Hematopoietic multipotent progenitor cell treated with erythropoietin and hydrocortisone succinate and interleukin-3 and kit ligand, for 17 days (in vitro differentiated cells): Measurements from ENCODE around the gene LTK.
"Not testable (repeated sequence)": the region's sequence is repeated elsewhere in the genome, so short reads cannot be mapped to it uniquely, and the experiment has no call there.

Experiments
- DNase-seq: peaks from one replicate; pipeline ENCODE4 v3.0.0-alpha.2; 2015; ENCODE audit warnings: low spot score

Gene LTK

GRCh38 chr15:41474941-41475340 is 38.7 kb downstream of the LTK start:
- DNase-seq, result no peak

DNA sequence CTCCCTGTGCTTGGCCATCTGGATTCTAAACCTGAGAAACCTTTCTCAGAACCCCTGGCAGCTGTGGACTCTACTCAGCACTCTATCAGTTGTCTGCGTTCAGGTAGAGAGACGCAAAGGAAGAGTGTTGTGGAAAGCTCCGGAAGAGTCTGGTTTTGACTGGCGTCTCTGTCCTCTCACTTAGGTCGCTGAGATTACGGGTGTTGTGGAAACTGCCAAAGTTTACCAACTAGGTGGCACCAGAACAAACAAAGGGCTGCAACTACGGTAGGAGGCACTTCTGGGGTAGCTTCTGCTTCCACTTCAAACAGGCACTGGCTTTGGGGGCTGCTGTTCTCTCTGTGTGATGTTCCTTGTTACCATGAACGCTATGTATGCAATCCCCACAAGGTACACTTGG is 39.2 kb downstream of the LTK start:
- DNase-seq, result no peak

DNA sequence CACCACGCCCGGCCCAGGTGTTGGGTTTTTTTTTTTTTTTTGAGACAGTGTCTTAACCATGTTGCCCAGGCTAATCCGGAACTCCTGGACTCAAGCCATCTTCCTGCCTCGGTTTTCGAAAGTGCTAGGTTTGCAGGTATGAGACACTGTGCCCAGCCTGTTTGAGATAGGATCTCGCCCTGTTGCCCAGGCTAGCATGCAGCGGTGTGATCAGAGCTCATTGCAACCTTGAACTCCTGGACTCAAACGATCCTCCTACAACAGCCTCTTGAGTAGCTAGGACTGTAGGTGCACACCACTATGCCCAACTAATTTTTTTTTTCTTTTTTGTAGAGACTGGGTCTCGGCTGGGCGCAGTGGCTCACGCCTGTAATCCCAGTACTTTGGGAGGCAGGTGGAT is 40.2 kb downstream of the LTK start:
- no peak for DNase-seq

DNA sequence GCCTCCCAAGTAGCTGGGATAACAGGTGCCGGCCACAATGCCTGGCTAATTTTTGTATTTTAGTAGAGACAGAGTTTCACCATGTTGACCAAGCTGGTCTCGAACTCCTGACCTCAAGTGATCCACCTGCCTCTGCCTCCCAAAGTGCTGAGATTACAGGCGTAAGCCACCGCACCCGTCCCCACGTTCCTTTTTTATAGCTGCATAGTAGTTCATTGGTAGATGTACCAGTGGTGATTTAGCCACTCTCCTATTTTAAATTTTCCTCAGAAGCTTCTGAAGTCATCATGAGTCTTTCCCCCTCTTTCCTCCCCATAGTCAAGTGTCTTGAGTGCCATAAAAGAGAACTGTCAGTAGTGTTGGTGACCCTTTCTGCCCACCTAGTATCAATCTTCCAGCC is 44.0 kb downstream of the LTK start:
- not testable (repeated sequence) for DNase-seq

- DNase-seq, result no peak
These were observed 46.9 kb downstream of the LTK start for GRCh38 chr15:41466711-41467110.

DNA sequence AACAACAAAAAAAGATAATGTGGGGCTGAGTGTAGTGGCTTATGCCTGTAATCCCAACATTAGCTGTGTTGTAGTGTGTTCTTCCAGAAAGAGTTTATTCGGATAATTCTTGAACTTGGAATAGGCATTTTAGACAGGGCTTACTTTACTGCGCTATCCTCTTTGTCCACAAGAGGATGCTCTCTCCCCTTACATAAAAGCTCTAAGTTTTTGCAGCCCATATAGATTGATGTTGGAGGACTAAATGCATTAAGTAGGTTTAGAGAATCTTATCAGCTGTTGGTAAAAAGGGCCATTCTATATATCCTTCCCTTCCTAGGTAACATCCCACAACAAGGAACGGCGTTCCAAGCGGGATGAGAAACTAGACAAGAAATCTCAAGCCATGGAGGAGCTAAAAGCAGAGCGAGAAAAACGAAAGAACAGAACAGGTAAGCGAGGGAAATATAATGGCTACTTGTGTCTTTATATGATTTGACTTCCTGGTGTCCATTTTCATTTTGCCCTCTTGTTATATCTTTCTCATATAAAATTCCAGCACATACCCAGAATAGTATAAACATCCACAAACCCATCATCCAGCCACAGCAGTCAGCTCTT is 47.7 kb downstream of the LTK start:
- DNase-seq, result peak; percentile 33

DNA sequence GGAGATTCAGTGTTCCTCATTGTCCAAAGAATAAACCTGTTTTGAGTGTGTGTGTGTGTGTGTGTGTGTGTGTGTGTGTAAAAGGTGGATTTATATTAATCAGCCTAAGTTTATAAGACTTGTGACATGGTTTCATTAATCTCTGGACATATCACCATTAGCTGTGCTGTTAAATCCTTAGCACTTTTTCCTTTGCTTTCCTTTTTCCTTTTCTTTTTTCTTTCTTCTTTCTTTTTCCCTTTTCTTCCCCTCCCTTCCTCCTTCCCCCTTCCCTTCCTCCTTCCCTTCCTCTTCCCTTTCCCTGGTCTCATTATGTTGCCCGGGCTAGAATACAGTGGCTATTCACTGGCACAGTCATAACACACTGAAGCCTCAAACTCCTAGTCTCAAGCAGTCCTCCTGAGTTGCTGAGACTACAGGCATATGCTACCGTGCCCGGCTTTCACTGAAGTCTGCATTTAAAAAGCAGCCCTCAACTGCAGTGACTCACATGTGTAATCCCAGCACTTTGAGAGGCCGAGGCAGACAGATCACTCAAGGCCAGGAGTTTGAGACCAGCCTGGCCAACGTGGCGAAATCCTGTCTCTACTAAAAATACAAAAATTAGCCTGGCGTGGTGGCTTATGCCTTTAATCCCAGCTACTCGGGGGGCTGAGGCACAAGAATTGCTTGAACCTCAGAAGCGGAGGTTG is 48.6 kb downstream of the LTK start:
- no peak for DNase-seq

DNA sequence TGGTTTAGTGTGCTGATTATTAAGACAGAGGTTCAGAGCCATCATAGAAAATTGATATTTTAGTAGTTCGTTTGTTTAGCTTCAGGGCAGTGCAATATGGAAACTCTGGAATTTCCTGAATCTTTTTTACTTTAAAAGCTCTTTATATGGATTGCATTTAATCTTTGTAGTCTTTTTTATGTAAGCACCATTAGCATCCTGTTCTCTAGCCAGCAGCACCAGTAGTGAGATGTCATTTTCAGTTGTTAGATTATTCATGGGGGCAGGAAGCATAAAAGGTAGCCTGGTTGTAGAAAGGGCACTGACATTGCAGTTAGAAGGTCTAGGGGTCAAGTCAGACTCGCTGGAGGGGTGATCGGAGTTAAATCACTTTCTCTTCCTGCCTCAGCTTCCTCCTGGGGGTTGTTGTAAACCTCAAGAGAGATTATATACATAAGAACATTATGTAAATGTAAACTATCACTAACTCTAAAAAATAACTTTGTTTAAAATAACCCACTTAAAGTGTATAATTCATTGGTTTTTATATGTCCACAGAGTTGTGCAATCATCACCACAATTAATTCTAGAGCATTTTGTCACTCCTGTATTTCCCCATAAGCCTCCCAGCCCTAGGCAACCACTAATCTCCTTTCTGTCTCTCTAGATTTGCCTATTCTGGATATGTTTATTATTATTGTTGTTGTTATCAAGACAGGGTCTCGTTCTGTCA is 51.4 kb downstream of the LTK start:
- no peak for DNase-seq
